ENCODE data around the gene PEF1. TPM values are rescaled to one million over a fixed set of nuclear protein-coding genes. Genes with fewer than 3 reads are reported as not detected.

The PEF1 gene
- total RNA-seq, 1 experiment from 2014 or later, result 33.7 TPM

- TF ChIP-seq ESRRA (CRISPR knock-in tag; IDR thresholded peaks at IDR 0.05; ENCODE audit: borderline replicate concordance), result no peak
- no peak for TF ChIP-seq ZNF281 (CRISPR knock-in tag; IDR thresholded peaks at IDR 0.05)
- TF ChIP-seq, protein P1, sequence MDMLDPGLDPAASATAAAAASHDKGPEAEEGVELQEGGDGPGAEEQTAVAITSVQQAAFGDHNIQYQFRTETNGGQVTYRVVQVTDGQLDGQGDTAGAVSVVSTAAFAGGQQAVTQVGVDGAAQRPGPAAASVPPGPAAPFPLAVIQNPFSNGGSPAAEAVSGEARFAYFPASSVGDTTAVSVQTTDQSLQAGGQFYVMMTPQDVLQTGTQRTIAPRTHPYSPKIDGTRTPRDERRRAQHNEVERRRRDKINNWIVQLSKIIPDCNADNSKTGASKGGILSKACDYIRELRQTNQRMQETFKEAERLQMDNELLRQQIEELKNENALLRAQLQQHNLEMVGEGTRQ (CRISPR knock-in tag; IDR thresholded peaks at IDR 0.05), result no peak
- no peak for TF ChIP-seq RELA (CRISPR knock-in tag; IDR thresholded peaks at IDR 0.05; ENCODE audit: borderline replicate concordance)
- TF ChIP-seq TEAD4 (CRISPR knock-in tag; IDR thresholded peaks at IDR 0.05), result no peak
- TF ChIP-seq FOXK1 (CRISPR knock-in tag; IDR thresholded peaks at IDR 0.05), result no peak
- TF ChIP-seq ZNF423 (CRISPR knock-in tag; IDR thresholded peaks at IDR 0.05), result no peak
- TF ChIP-seq CTCF (IDR thresholded peaks at IDR 0.05), result no peak
Observed at GRCh38 chr1:31688233-31688918, 43.7 kb upstream of the PEF1 start (continued).

DNA sequence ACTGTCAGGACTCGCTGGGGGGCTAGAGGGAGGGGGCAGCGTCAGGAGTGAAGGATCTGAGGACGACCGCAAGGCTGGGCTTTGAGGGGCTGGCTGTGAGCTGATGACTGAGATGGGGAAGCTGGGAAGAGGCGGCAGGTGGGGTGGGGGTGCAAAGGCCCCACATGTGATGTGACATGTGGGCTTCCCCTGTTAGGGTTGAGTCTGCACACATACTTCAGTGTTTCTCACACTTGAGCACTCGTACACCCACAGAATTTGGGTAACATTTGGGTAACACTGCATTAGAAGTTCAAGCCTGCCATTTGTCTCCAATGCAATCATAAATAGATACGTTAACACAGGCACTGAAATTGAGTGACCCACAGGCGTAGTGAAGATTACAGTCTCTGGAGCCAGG lies 42.9 kb upstream of the PEF1 start:
- DNase-seq (ENCODE audit: low spot score), result no peak
- Mint-ChIP-seq H3K4me1 (peaks cover 2% of the 10 kb centered on the region; the same call in 1 of the 2 replicates), H3K9me3 (no peaks in the 10 kb centered on the region), H3K27me3 (ENCODE audit: low read depth) (no peaks in the 10 kb centered on the region; the same call in 1 of the 2 replicates), H3K36me3 (no peaks in the 10 kb centered on the region), H3K27ac (no peak overlapping the region), H3K4me3 (no peak overlapping the region)
- ChIA-PET CTCF (interaction anchor here (1.4 to 2.0 kb wide), 2 partner anchors 26 to 28 kb away, joined by 3 to 9 read pairs; no protein-coding TSS in a partner anchor), POLR2A (no interaction called here)
- TF ChIP-seq RORB (CRISPR knock-in tag; IDR thresholded peaks at IDR 0.05) (no peak), SMAD3 (CRISPR knock-in tag; IDR thresholded peaks at IDR 0.05; ENCODE audit: borderline replicate concordance) (no peak)
- ATAC-seq, result no peak

DNA sequence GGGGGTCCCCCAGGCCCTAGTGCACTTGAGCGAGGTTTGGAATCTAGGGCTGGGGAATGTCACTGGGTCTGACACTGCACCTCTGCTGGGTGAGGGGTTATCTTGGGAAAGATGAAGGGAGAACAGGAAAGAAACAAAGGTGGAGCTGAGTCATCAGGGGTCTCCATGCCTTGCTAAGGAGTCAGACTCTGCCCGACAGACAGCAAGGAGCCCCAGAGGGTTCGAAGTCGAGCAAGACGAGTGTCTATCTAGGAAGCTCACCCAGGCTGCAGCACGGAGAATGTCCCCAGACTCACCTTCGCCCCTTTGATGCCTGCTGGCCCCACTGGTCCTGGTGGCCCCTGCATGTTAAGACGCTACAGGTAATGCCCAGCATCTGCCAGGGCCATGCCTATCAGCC lies 41.1 kb upstream of the PEF1 start:
- DNase-seq (ENCODE audit: low spot score) (no peak), ATAC-seq (no peak)
- H3K27me3 Mint-ChIP-seq (ENCODE audit: low read depth), result no peaks in the 10 kb centered on the region; the same call in 1 of the 2 replicates
- no peaks in the 10 kb centered on the region for H3K36me3 Mint-ChIP-seq
- POLR2A ChIA-PET, result interaction anchor here (1.4 kb wide), 1 partner anchor 16 kb away, joined by 3 read pairs; no protein-coding TSS in a partner anchor
- CTCF ChIA-PET, result interaction anchor here (1.2 to 1.6 kb wide), 3 partner anchors 18 to 103 kb away, joined by 4 to 6 read pairs (median 5); partner anchors contain the start of gene COL16A1
- peaks cover 2% of the 10 kb centered on the region; the same call in 1 of the 2 replicates for H3K4me1 Mint-ChIP-seq
- no peak overlapping the region for H3K27ac Mint-ChIP-seq
- H3K9me3 Mint-ChIP-seq, result no peaks in the 10 kb centered on the region
- no peak overlapping the region for H3K4me3 Mint-ChIP-seq
- TF ChIP-seq, protein P2, sequence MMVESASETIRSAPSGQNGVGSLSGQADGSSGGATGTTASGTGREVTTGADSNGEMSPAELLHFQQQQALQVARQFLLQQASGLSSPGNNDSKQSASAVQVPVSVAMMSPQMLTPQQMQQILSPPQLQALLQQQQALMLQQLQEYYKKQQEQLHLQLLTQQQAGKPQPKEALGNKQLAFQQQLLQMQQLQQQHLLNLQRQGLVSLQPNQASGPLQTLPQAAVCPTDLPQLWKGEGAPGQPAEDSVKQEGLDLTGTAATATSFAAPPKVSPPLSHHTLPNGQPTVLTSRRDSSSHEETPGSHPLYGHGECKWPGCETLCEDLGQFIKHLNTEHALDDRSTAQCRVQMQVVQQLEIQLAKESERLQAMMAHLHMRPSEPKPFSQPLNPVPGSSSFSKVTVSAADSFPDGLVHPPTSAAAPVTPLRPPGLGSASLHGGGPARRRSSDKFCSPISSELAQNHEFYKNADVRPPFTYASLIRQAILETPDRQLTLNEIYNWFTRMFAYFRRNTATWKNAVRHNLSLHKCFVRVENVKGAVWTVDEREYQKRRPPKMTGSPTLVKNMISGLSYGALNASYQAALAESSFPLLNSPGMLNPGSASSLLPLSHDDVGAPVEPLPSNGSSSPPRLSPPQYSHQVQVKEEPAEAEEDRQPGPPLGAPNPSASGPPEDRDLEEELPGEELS (CRISPR knock-in tag; IDR thresholded peaks at IDR 0.05), result no peak
- TF ChIP-seq EMX1 (CRISPR knock-in tag; IDR thresholded peaks at IDR 0.05) (no peak), FOXJ3 (CRISPR knock-in tag; IDR thresholded peaks at IDR 0.05; ENCODE audit: borderline replicate concordance) (no peak), MLX (CRISPR knock-in tag; IDR thresholded peaks at IDR 0.05) (no peak)

All from WTC11 (cell line).